Kasumi-1 (cell line): ENCODE measurements around the gene ZNF20.
"Not testable (repeated sequence)": the region's sequence is repeated elsewhere in the genome, so short reads cannot be mapped to it uniquely, and the experiment has no call there.

ENCODE experiments used
- DNase-seq, 2 experiments: peaks; one replicate each; lab custom pipeline; 2025; lab: John Stamatoyannopoulos, UW

Gene ZNF20

GRCh38 chr19:12112701-12113100 lies 27.4 kb downstream of the ZNF20 start:
- no peak for DNase-seq

- DNase-seq, result no peak
These were observed 28.1 kb downstream of the ZNF20 start for GRCh38 chr19:12111943-12112637.

GRCh38 chr19:12111176-12111575 lies 29.0 kb downstream of the ZNF20 start:
- DNase-seq, result no peak

- DNase-seq, result not testable (repeated sequence)
These were observed 36.2 kb downstream of the ZNF20 start for GRCh38 chr19:12103909-12104308.

DNA sequence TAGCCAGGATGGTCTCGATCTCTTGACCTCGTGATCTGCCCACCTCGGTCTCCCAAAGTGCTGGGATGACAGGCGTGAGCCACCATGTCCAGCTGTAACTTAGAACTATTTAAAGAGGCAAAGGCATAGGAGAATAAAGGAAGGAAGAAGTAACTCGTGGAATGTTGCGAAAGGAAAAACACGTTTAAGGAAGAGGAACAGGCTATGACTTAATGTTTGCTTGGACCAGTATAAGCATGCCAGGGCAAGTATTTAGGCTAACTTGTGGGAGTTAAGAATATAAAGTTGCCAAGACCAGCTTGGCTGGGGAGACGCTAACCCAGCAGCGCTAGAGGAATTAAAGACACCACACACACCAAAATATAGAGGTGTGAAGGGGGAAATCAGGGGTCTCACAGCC lies 42.1 kb downstream of the ZNF20 start:
- no peak for DNase-seq

GRCh38 chr19:12095111-12095790 lies 44.9 kb downstream of the ZNF20 start:
- no peak for DNase-seq

DNA sequence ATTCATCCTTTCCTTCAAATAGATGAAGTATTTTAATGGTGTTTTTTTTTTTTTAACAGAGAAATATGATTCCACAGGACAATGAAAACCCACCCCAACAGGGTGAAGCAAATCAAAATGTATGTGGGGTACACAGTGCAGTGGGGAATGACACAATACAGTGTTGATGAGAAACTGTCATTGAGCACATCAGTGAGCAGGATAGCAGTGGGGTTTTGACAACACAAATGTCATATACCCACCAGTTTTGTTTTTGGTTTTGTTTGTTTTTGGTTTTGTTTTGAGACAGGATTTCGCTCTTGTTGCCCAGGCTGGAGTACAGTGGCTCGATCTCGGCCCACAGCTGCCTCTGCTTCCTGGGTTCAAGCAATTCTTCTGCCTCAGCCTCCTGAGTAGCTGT lies 46.4 kb downstream of the ZNF20 start:
- DNase-seq, result no peak

- no peak for DNase-seq
These were observed 47.2 kb downstream of the ZNF20 start for GRCh38 chr19:12092956-12093355.

DNA sequence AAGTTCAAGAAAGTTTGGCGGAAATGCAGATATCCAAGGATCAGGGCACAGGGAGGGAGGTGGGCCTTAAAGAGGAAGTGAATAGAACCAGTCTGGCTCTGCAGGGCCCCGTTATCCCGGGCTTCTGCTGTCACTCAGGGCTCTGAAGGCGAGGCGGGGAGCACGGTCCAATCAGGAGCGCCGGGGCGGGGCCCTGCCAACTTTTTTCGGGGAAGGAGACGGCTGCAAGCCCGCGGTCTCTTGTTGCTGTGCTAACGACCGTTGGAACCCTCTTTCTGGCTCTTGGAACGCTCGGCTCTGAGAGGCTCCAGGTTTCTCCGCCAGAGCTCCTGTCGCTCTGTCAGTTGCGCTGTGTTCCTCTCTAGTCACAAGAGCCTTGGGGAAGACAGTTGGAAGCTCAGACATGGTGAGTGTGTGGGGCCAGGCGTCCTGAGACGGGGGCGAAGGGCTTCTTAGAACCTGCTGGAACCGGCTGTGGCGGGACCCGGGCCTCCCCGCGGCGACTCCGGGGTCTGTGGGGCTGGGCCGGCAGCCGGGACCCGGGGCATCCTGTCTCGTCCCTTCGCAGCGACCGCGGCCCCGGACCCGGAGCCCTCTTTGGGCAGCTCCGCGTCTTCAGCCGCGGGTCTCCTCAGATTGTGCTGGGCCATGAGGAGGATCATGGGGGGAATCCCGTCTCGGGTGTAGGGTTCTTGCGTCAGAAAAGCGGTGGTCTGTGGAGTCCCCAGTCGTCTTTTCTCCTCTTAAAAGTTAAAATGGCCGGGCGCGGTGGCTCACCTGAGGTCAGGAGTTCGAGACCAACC lies 47.9 kb downstream of the ZNF20 start:
- peak; percentile 95 for DNase-seq

GRCh38 chr19:12090807-12091206 lies 49.3 kb downstream of the ZNF20 start:
- DNase-seq, result peak; percentile 25 to 39

- no peak for DNase-seq
These were observed 54.9 kb downstream of the ZNF20 start for GRCh38 chr19:12085074-12085818.

DNA sequence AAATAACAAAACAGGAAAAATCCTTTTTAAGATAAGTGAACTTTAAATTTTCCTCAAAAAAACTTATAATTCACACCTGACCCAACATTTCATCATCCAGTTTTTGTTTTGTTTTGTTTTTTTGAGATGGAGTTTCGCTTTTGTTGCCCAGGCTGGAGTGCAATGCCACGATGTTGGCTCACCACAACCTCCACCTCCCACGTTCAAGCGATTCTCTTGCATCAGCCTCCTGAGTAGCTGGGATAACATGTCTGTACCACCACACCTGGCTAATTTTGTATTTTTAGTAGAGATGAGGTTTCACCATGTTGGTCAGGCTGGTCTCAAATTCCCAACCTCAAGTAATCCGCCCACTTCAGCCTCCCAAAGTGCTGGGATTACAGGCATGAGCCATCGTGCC lies 56.8 kb downstream of the ZNF20 start:
- not testable (repeated sequence) for DNase-seq
